ENCODE data around the gene ENTPD1.

GRCh38 chr10:95830044-95830443, 74.1 kb downstream of the ENTPD1 start:
- TF ChIP-seq CTCF (conservative IDR thresholded peaks at IDR 0.05 in 1 of 2, IDR thresholded peaks at IDR 0.05 in 1 of 2; ENCODE audit: low read depth in 1 of 2, low read length in 2 of 2) (no peak), EZH2 (IDR thresholded peaks at IDR 0.05; ENCODE audit: low read length, missing control alignments) (no peak)

All from fibroblast of lung (primary cell).